Keratinocyte (primary cell): Measurements from ENCODE around the gene NDUFS1. TPM values are rescaled to one million over a fixed set of nuclear protein-coding genes. Genes with fewer than 3 reads are reported as not detected.

Experiments used
- DNase-seq: peaks from one replicate; pipeline ENCODE4 v3.0.0-alpha.2; 2011; ENCODE audit warnings: low read depth, missing footprints, low spot score
- FAIRE-seq: peaks from 2 replicates; lab custom pipeline; 2011; peaks lifted over from hg19 to GRCh38; lab: Jason Lieb, UNC
- H2AFZ ChIP-seq: 2 replicates; pipeline ENCODE4 v1.6.0; 2012; ENCODE audit warnings: low read length, control low read depth, inconsistent platforms; ENCODE audit not compliant: control insufficient read depth
- H3K27ac ChIP-seq: 2 replicates; pipeline ENCODE4 v1.5.1; 2011; ENCODE audit warnings: low read length; ENCODE audit not compliant: control insufficient read depth, insufficient read depth
- H3K27me3 ChIP-seq: 3 replicates; pipeline ENCODE4 v1.6.0; 2011; ENCODE audit warnings: low read length; ENCODE audit not compliant: control insufficient read depth, insufficient read depth; ENCODE audit errors: extremely low read depth
- H3K36me3 ChIP-seq, 2 experiments: 2 replicates in 1 of 2; 3 replicates in 1 of 2; pipeline ENCODE4 v1.5.1; 2011; ENCODE audit warnings: low read length in 2 of 2, mild to moderate bottlenecking in 1 of 2; ENCODE audit not compliant: control insufficient read depth in 2 of 2, insufficient read depth in 2 of 2; ENCODE audit errors: extremely low read depth in 1 of 2
- H3K4me1 ChIP-seq: 3 replicates; pipeline ENCODE4 v1.5.1; 2011; ENCODE audit warnings: low read length; ENCODE audit not compliant: control insufficient read depth, insufficient read depth; ENCODE audit errors: extremely low read depth
- H3K4me2 ChIP-seq: 3 replicates; pipeline ENCODE4 v1.6.0; 2011; ENCODE audit warnings: low read depth, low read length; ENCODE audit not compliant: control insufficient read depth, insufficient read depth; ENCODE audit errors: extremely low read depth
- H3K4me3 ChIP-seq, 3 experiments: fragments of 200-600 bp in 1 of 3; sonication (generic) in 1 of 3; 2 replicates in 2 of 3; 3 replicates in 1 of 3; pipeline ENCODE4 v1.5.1; 2011 to 2016; ENCODE audit warnings: low read length in 3 of 3, mild to moderate bottlenecking in 3 of 3, control low read depth in 2 of 3, inconsistent platforms in 1 of 3, low read depth in 1 of 3, mixed read lengths in 1 of 3, mixed run types in 1 of 3, moderate library complexity in 1 of 3; ENCODE audit not compliant: control insufficient read depth in 2 of 3, insufficient read depth in 2 of 3; ENCODE audit errors: extremely low read depth in 1 of 3
- H3K79me2 ChIP-seq: 2 replicates; pipeline ENCODE4 v1.6.0; 2012; ENCODE audit warnings: low read length; ENCODE audit not compliant: control insufficient read depth, insufficient read depth
- H3K9ac ChIP-seq: 3 replicates; pipeline ENCODE4 v1.6.0; 2011; ENCODE audit warnings: low read length; ENCODE audit not compliant: control insufficient read depth, insufficient read depth; ENCODE audit errors: extremely low read depth
- H3K9me1 ChIP-seq: 3 replicates; pipeline ENCODE4 v1.6.0; 2011; ENCODE audit warnings: low read length; ENCODE audit not compliant: control insufficient read depth, insufficient read depth; ENCODE audit errors: extremely low read depth
- H3K9me3 ChIP-seq: 2 replicates; pipeline ENCODE4 v1.5.1; 2012; ENCODE audit warnings: low read depth, low read length; ENCODE audit not compliant: control insufficient read depth
- H4K20me1 ChIP-seq: 3 replicates; pipeline ENCODE4 v1.6.0; 2011; ENCODE audit warnings: low read length; ENCODE audit not compliant: control insufficient read depth, insufficient read depth; ENCODE audit errors: extremely low read depth
- CTCF ChIP-seq, 3 experiments: IDR thresholded peaks in 1 of 3; conservative IDR thresholded peaks in 1 of 3; optimal IDR thresholded peaks in 1 of 3; 2 replicates in 2 of 3; 3 replicates in 1 of 3; pipeline versions ENCODE3 to v1.5.1; 2011; ENCODE audit warnings: low read length in 3 of 3, mild to moderate bottlenecking in 3 of 3, moderate library complexity in 2 of 3, control low read depth in 1 of 3, inconsistent platforms in 1 of 3; ENCODE audit not compliant: insufficient read depth in 2 of 3; ENCODE audit errors: extremely low read depth in 1 of 3
- EZH2 ChIP-seq: IDR thresholded peaks from one replicate; pipeline ENCODE4 v1.6.1; 2012; ENCODE audit warnings: inconsistent platforms, mild to moderate bottlenecking, low read length, moderate library complexity
- dilution Hi-C: fragments of 300-500 bp; cut with MboI; formaldehyde crosslinking; loops from one replicate; pipeline ENCODE4 v1.7.0; 2020; ENCODE audit warnings: low sequenced_read_pairs; ENCODE audit not compliant: extremely low pct_ligation_motif_present
- polyA plus RNA-seq, 5 experiments: library from polyadenylated mRNA; depleted of rRNA in 3 of 5; stranded (reverse) in 3 of 5; stranded (forward) in 1 of 5; unstranded in 1 of 5; fragments of >200 nt; gene quantifications; 1 replicate in 1 of 5; 2 replicates in 3 of 5; 3 replicates in 1 of 5; pipeline versions ENCODE4 v1.2.1 to v1.2.3, GENCODE V29; 2011 to 2012; ENCODE audit warnings: missing spikeins in 2 of 5, low read depth in 1 of 5, low replicate concordance in 1 of 5

Gene NDUFS1
- polyA plus RNA-seq, 1 donor (not counting 4 experiments of a cell fraction or from before 2014, with no cell fraction given), result 83.7 TPM

GRCh38 chr2:206112108-206112507 is 47.1 kb downstream of the NDUFS1 start:
- H3K4me1 ChIP-seq, result no peaks in the 10 kb centered on the region
- dilution Hi-C loops, result no loop called here
- FAIRE-seq, result no peak
- TF ChIP-seq EZH2, result no peak
- TF ChIP-seq CTCF (optimal IDR thresholded peaks at IDR 0.05 in 1 of 3, IDR thresholded peaks at IDR 0.05 in 1 of 3, conservative IDR thresholded peaks at IDR 0.05 in 1 of 3; ENCODE audit: extremely low read depth in 1 of 3, insufficient read depth in 2 of 3, low read length in 3 of 3), result no peak
- H4K20me1 ChIP-seq, result no peaks in the 10 kb centered on the region
- H3K9me1 ChIP-seq, result no peaks in the 10 kb centered on the region
- H3K4me3 ChIP-seq, result no peak overlapping the region
- H3K27ac ChIP-seq, result no peak overlapping the region
- DNase-seq, result no peak
- H3K36me3 ChIP-seq, result no peaks in the 10 kb centered on the region
- H3K4me2 ChIP-seq, result no peak overlapping the region
- no peak overlapping the region for H3K9ac ChIP-seq
- H3K27me3 ChIP-seq, result no peaks in the 10 kb centered on the region
- no peaks in the 10 kb centered on the region for H3K9me3 ChIP-seq
- no peak overlapping the region for H2AFZ ChIP-seq
- no peaks in the 10 kb centered on the region for H3K79me2 ChIP-seq

GRCh38 chr2:206108713-206109112 is 50.5 kb downstream of the NDUFS1 start:
- DNase-seq (no peak), FAIRE-seq (no peak)

More at GRCh38 chr2:206108713-206109112, 50.5 kb downstream of the NDUFS1 start:
- H3K27ac ChIP-seq, result no peak overlapping the region
- no peaks in the 10 kb centered on the region for H3K4me1 ChIP-seq
- no peaks in the 10 kb centered on the region for H3K9me3 ChIP-seq
- TF ChIP-seq EZH2 (no peak), CTCF (optimal IDR thresholded peaks at IDR 0.05 in 1 of 3, IDR thresholded peaks at IDR 0.05 in 1 of 3, conservative IDR thresholded peaks at IDR 0.05 in 1 of 3; ENCODE audit: extremely low read depth in 1 of 3, insufficient read depth in 2 of 3, low read length in 3 of 3) (no peak)
- no peaks in the 10 kb centered on the region for H3K79me2 ChIP-seq
- dilution Hi-C loops, result no loop called here
- no peak overlapping the region for H3K4me3 ChIP-seq
- no peak overlapping the region for H3K9ac ChIP-seq
- H3K27me3 ChIP-seq, result no peaks in the 10 kb centered on the region
- no peak overlapping the region for H2AFZ ChIP-seq
- H3K9me1 ChIP-seq, result no peaks in the 10 kb centered on the region
- H4K20me1 ChIP-seq, result no peaks in the 10 kb centered on the region
- no peak overlapping the region for H3K4me2 ChIP-seq
- no peaks in the 10 kb centered on the region for H3K36me3 ChIP-seq
